ENCODE results near the gene SETSIP.

DNA sequence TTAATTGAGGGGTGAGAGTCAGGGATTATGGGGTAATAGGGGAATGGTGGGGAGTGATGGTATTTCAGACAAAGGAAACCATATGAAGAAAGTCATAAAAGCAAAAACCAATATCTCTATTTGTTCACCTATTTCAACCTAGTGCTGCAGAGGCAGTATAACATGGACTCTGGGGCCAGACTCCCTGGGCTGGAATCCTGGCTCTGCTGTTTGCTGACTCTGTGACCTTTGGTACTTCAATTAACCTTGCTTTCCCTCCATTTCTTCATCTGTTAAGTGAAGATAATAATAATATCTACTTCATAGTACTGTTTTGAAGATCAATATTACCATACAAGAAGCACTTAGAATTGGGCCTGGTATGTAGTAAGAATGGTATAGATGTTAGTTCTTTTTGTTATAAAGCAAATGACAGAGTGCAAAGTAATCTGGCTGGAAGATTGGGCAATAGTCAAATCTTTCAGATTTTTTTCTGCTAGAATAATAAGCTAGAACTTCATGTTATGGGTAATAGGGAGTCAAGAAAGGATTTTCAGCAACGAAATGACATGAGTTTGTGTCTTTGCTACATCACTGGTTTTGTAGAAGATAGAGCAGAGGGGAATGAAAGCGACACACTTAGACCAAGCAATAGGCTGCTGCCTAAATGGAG is 36.4 kb downstream of the SETSIP start:
- TF ChIP-seq, protein P1, sequence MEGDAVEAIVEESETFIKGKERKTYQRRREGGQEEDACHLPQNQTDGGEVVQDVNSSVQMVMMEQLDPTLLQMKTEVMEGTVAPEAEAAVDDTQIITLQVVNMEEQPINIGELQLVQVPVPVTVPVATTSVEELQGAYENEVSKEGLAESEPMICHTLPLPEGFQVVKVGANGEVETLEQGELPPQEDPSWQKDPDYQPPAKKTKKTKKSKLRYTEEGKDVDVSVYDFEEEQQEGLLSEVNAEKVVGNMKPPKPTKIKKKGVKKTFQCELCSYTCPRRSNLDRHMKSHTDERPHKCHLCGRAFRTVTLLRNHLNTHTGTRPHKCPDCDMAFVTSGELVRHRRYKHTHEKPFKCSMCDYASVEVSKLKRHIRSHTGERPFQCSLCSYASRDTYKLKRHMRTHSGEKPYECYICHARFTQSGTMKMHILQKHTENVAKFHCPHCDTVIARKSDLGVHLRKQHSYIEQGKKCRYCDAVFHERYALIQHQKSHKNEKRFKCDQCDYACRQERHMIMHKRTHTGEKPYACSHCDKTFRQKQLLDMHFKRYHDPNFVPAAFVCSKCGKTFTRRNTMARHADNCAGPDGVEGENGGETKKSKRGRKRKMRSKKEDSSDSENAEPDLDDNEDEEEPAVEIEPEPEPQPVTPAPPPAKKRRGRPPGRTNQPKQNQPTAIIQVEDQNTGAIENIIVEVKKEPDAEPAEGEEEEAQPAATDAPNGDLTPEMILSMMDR (IDR thresholded peaks at IDR 0.05; ENCODE audit: poor library complexity) = no peak
- TF ChIP-seq EZH2 (IDR thresholded peaks at IDR 0.05; ENCODE audit: borderline replicate concordance) = no peak
